ENCODE results near the gene POP7. TPM values are rescaled to one million over a fixed set of nuclear protein-coding genes. Genes with fewer than 3 reads are reported as not detected.

The POP7 gene
- total and polyA plus RNA-seq, 2 of the 4 experiments (the other 2 are of a cell fraction), result 14.9 to 38.0 TPM

- TF ChIP-seq CHD1 (IDR thresholded peaks at IDR 0.05; ENCODE audit: low read depth, low read length), result no peak
- no peak for TF ChIP-seq MXI1 (IDR thresholded peaks at IDR 0.05; ENCODE audit: borderline replicate concordance, low read depth, low read length)
These were observed 28.3 kb upstream of the POP7 start (continued) for GRCh38 chr7:100677308-100678267.

GRCh38 chr7:100678291-100678984 lies 27.5 kb upstream of the POP7 start:
- no peak overlapping the region for H3K4me2 ChIP-seq (ENCODE audit: low read depth, low read length)
- DNase-seq, result no peak
- no peaks in the 10 kb centered on the region for H3K9me3 ChIP-seq (ENCODE audit: control insufficient read depth, insufficient read depth, low read length)
- H2AK9ac ChIP-seq (replicated peaks; ENCODE audit: low read depth, low read length, poor library complexity), result no peak overlapping the region
- H3K23ac ChIP-seq (ENCODE audit: low read depth, low read length), result no peak overlapping the region
- H2BK20ac ChIP-seq (ENCODE audit: low read depth, low read length), result no peak overlapping the region
- peaks cover 58% of the 10 kb centered on the region for H4K20me1 ChIP-seq (ENCODE audit: insufficient read depth, low read length)
- no peak overlapping the region for H3K4me3 ChIP-seq (ENCODE audit: insufficient read depth, low read depth, low read length)
- H4K91ac ChIP-seq (ENCODE audit: insufficient read depth, low read depth, low read length), result no peak overlapping the region
- ChIA-PET POLR2A (ENCODE audit: unreplicated experiment) (no interaction called here), CTCF (no interaction called here)
- BruUV-seq (replicated peaks), result TSS peak; percentile 94
- H2AFZ ChIP-seq (replicated peaks; ENCODE audit: low read length, poor library complexity), result no peak overlapping the region
- H3K27ac ChIP-seq (ENCODE audit: insufficient read depth, low read length), result no peak overlapping the region
- H3K4ac ChIP-seq (ENCODE audit: low read depth, low read length), result no peak overlapping the region
- no peaks in the 10 kb centered on the region for H3K27me3 ChIP-seq (ENCODE audit: control insufficient read depth, insufficient read depth, low read length)
- H2BK5ac ChIP-seq (ENCODE audit: low read depth, low read length, poor library complexity, severe bottlenecking), result no peak overlapping the region
- no peak overlapping the region for H2BK120ac ChIP-seq (ENCODE audit: low read depth, low read length)
- no peak overlapping the region for H3K56ac ChIP-seq (ENCODE audit: extremely low read depth, insufficient read depth, low read length)
- dilution Hi-C loops (cut with HindIII; ENCODE audit: low sequenced_read_pairs, unreplicated experiment), result no loop called here
- no peak overlapping the region for H3K9ac ChIP-seq (ENCODE audit: low read depth, low read length)
- peaks cover 9% of the 10 kb centered on the region for H3K4me1 ChIP-seq (ENCODE audit: control insufficient read depth, insufficient read depth, low read length)
- H4K5ac ChIP-seq (ENCODE audit: low read depth, low read length), result no peak overlapping the region
- TF ChIP-seq MXI1 (IDR thresholded peaks at IDR 0.05; ENCODE audit: borderline replicate concordance, low read depth, low read length), result no peak
- TF ChIP-seq POLR2A (IDR thresholded peaks at IDR 0.05; ENCODE audit: low read depth, low read length), result no peak
- no peak for TF ChIP-seq MAZ (IDR thresholded peaks at IDR 0.05; ENCODE audit: borderline replicate concordance, low read depth, low read length)
- peaks cover 62% of the 10 kb centered on the region for H3K36me3 ChIP-seq (ENCODE audit: control insufficient read depth, insufficient read depth, low read length)
- no peaks in the 10 kb centered on the region for H3K9me1 ChIP-seq (ENCODE audit: insufficient read depth, low read length)
- intact Hi-C loops (cut with micrococcal nuclease), result no loop called here
- 90% methylated on average over 11 of the region's 35 CpGs; no CpG with 5 or more reads in 1 of the 2 experiments for WGBS, 2 experiments (ENCODE audit: extremely low coverage in 2 of 2, insufficient read length in 1 of 2)
- no peak overlapping the region for H3K18ac ChIP-seq (ENCODE audit: low read depth, low read length)
- H2AK5ac ChIP-seq (ENCODE audit: low read depth, low read length), result no peak overlapping the region
- no peak overlapping the region for H3K14ac ChIP-seq (replicated peaks; ENCODE audit: low read depth, low read length)
- in situ Hi-C loops (cut with MboI; ENCODE audit: low sequenced_read_pairs), result loop anchor here (10.0 kb wide), 1 partner anchor 204 kb away; the partner anchor contains the start of gene TSC22D4
- no peak overlapping the region for H4K8ac ChIP-seq (ENCODE audit: low read depth in 2 of 2, low read length in 2 of 2)
- no peak for ATAC-seq (ENCODE audit: low read depth)
- H3K79me1 ChIP-seq (ENCODE audit: low read depth in 1 of 2, low read length in 2 of 2), result peaks cover 13 to 52% of the 10 kb centered on the region in 2 experiments
- H2BK15ac ChIP-seq (ENCODE audit: low read depth, low read length), result no peak overlapping the region

Data from IMR-90 (cell line).